WTC11 (cell line): ENCODE results near the gene SLIT3. TPM values are rescaled to one million over a fixed set of nuclear protein-coding genes. Genes with fewer than 3 reads are reported as not detected.

Experiments
- ATAC-seq: fragments of 200-7000 bp; cut with Tn5 transposase; 2 replicates; pipeline ENCODE4 v1.10.0; 2021; ENCODE audit warnings: mild to moderate bottlenecking, moderate library complexity
- CTCF ChIA-PET: fragments of 300-600 bp; sonication (Branson Sonifier 250); formaldehyde crosslinking; loops from one replicate; lab custom pipeline; 2021; ENCODE audit warnings: antibody characterized with exemption; lab: Charles Lee
- POLR2A ChIA-PET: fragments of 350-600 bp; sonication (Branson Sonifier 250); formaldehyde crosslinking; loops from one replicate; lab custom pipeline; 2021; ENCODE audit warnings: antibody characterized with exemption; lab: Charles Lee
- DNase-seq: peaks from one replicate; pipeline ENCODE4 v3.0.0; 2021; ENCODE audit warnings: low spot score
- H3K27ac Mint-ChIP-seq: 2 replicates; pipeline ENCODE4 v1.8.0; 2021; ENCODE audit warnings: mixed read lengths
- H3K27me3 Mint-ChIP-seq: 2 replicates; pipeline ENCODE4 v1.8.0; 2021; ENCODE audit warnings: low read depth, mild to moderate bottlenecking, moderate library complexity, mixed read lengths
- H3K36me3 Mint-ChIP-seq: 2 replicates; pipeline ENCODE4 v1.8.0; 2021; ENCODE audit warnings: mixed read lengths
- H3K4me1 Mint-ChIP-seq: 2 replicates; pipeline ENCODE4 v1.8.0; 2022; ENCODE audit warnings: mixed read lengths
- H3K4me3 Mint-ChIP-seq: 2 replicates; pipeline ENCODE4 v1.8.0; 2021; ENCODE audit warnings: mild to moderate bottlenecking, moderate library complexity, mixed read lengths
- H3K9me3 Mint-ChIP-seq: 2 replicates; pipeline ENCODE4 v1.8.0; 2021; ENCODE audit warnings: mixed read lengths
- ATF1 ChIP-seq: sonication (generic); formaldehyde crosslinking; IDR thresholded peaks from 2 replicates; pipeline ENCODE4 v1.8.1; 2023; ENCODE audit warnings: mild to moderate bottlenecking, moderate library complexity, missing genetic modification reagents
- ATF3 ChIP-seq: sonication (generic); formaldehyde crosslinking; conservative IDR thresholded peaks from 2 replicates; pipeline ENCODE4 v1.8.1; 2022; ENCODE audit warnings: mild to moderate bottlenecking, missing genetic modification reagents
- CREM ChIP-seq: sonication (generic); formaldehyde crosslinking; IDR thresholded peaks from 2 replicates; pipeline ENCODE4 v1.8.1; 2022; ENCODE audit warnings: mild to moderate bottlenecking, missing genetic modification reagents, moderate library complexity
- EMX1 ChIP-seq: fragments of 250-450 bp; sonication (Bioruptor Pico); IDR thresholded peaks from 2 replicates; pipeline ENCODE4 v1.8.0; 2021; ENCODE audit warnings: mild to moderate bottlenecking
- FOXK1 ChIP-seq: sonication (generic); formaldehyde crosslinking; IDR thresholded peaks from 2 replicates; pipeline ENCODE4 v1.8.0; 2022; ENCODE audit warnings: mild to moderate bottlenecking, moderate library complexity, missing genetic modification reagents
- FOXP4 ChIP-seq: sonication (generic); formaldehyde crosslinking; IDR thresholded peaks from 2 replicates; pipeline ENCODE4 v1.8.0; 2022; ENCODE audit warnings: mild to moderate bottlenecking, missing genetic modification reagents
- IRF2 ChIP-seq: sonication (generic); formaldehyde crosslinking; IDR thresholded peaks from 2 replicates; pipeline ENCODE4 v1.8.0; 2022; ENCODE audit warnings: low read depth, missing genetic modification reagents, borderline replicate concordance
- KAT7 ChIP-seq: sonication (generic); formaldehyde crosslinking; IDR thresholded peaks from 2 replicates; pipeline ENCODE4 v1.8.1; 2023; ENCODE audit warnings: missing genetic modification reagents, mild to moderate bottlenecking, borderline replicate concordance
- MAX ChIP-seq: sonication (generic); formaldehyde crosslinking; IDR thresholded peaks from 2 replicates; pipeline ENCODE4 v1.8.0; 2022; ENCODE audit warnings: mild to moderate bottlenecking, missing genetic modification reagents
- NR1H2 ChIP-seq: sonication (generic); formaldehyde crosslinking; IDR thresholded peaks from 2 replicates; pipeline ENCODE4 v1.9.0; 2021; ENCODE audit warnings: mild to moderate bottlenecking, moderate library complexity, missing genetic modification reagents
- PRDM15 ChIP-seq: sonication (generic); formaldehyde crosslinking; IDR thresholded peaks from 2 replicates; pipeline ENCODE4 v1.8.0; 2022; ENCODE audit warnings: missing genetic modification reagents
- TCF7 ChIP-seq: sonication (generic); formaldehyde crosslinking; IDR thresholded peaks from 2 replicates; pipeline ENCODE4 v1.8.0; 2022; ENCODE audit warnings: mild to moderate bottlenecking, low read depth, missing genetic modification reagents, moderate library complexity
- TEAD4 ChIP-seq: sonication (generic); formaldehyde crosslinking; IDR thresholded peaks from 2 replicates; pipeline ENCODE4 v1.8.0; 2022; ENCODE audit warnings: mild to moderate bottlenecking, missing genetic modification reagents
- TP53 ChIP-seq: sonication (generic); formaldehyde crosslinking; IDR thresholded peaks from 2 replicates; pipeline ENCODE4 v1.8.1; 2023; ENCODE audit warnings: mild to moderate bottlenecking, missing genetic modification reagents
- USF1 ChIP-seq: sonication (generic); formaldehyde crosslinking; IDR thresholded peaks from 2 replicates; pipeline ENCODE4 v1.8.0; 2022; ENCODE audit warnings: mild to moderate bottlenecking, missing genetic modification reagents
- USF2 ChIP-seq: sonication (generic); formaldehyde crosslinking; IDR thresholded peaks from 2 replicates; pipeline ENCODE4 v1.8.1; 2023; ENCODE audit warnings: mild to moderate bottlenecking, missing genetic modification reagents, moderate library complexity
- ZNF281 ChIP-seq: sonication (generic); formaldehyde crosslinking; IDR thresholded peaks from 2 replicates; pipeline ENCODE4 v1.8.0; 2023; ENCODE audit warnings: mild to moderate bottlenecking, missing genetic modification reagents
- ZNF416 ChIP-seq: fragments of 250-450 bp; sonication (Bioruptor Pico); IDR thresholded peaks from 2 replicates; pipeline ENCODE4 v1.9.0; 2021; ENCODE audit warnings: mild to moderate bottlenecking, inconsistent platforms
- ZNF512 ChIP-seq: sonication (generic); formaldehyde crosslinking; IDR thresholded peaks from 2 replicates; pipeline ENCODE4 v1.8.1; 2022; ENCODE audit warnings: missing genetic modification reagents, borderline replicate concordance
- ZSCAN18 ChIP-seq: fragments of 250-450 bp; sonication (Bioruptor Pico); IDR thresholded peaks from 2 replicates; pipeline ENCODE4 v2.1.2; 2022; ENCODE audit warnings: mild to moderate bottlenecking, moderate library complexity
- total RNA-seq: library from RNA; stranded (reverse); gene quantifications from 3 replicates; pipeline ENCODE4 v1.2.3, GENCODE V29; 2021

Gene SLIT3
- total RNA-seq, 1 experiment from 2014 or later, result 1.9 TPM

- no peak for TF ChIP-seq PRDM15
- TF ChIP-seq TCF7 (CRISPR knock-in tag), result no peak
- TF ChIP-seq MAX (CRISPR knock-in tag), result no peak
Observed at GRCh38 chr5:169133531-169133930, 167.4 kb downstream of the SLIT3 start (continued).

- peaks cover 5% of the 10 kb centered on the region for H3K4me1 Mint-ChIP-seq
- no peaks in the 10 kb centered on the region for H3K36me3 Mint-ChIP-seq
- DNase-seq (no peak), ATAC-seq (no peak)
- POLR2A ChIA-PET, result no interaction called here
- H3K4me3 Mint-ChIP-seq, result no peak overlapping the region
- TF ChIP-seq ZNF512 (CRISPR knock-in tag) (no peak), USF1 (no peak), MAX (CRISPR knock-in tag) (no peak), IRF2 (no peak), FOXP4 (no peak), ZNF416 (CRISPR knock-in tag) (no peak), TP53 (CRISPR knock-in tag) (no peak), ATF3 (no peak), ZSCAN18 (CRISPR knock-in tag) (no peak), KAT7 (CRISPR knock-in tag) (no peak), FOXK1 (CRISPR knock-in tag) (no peak), EMX1 (CRISPR knock-in tag) (no peak), USF2 (no peak), ZNF281 (CRISPR knock-in tag) (no peak), TEAD4 (no peak), NR1H2 (no peak), CREM (CRISPR knock-in tag) (no peak), ATF1 (CRISPR knock-in tag) (no peak)
- H3K27ac Mint-ChIP-seq, result no peak overlapping the region
- H3K27me3 Mint-ChIP-seq, result no peaks in the 10 kb centered on the region
- no peaks in the 10 kb centered on the region for H3K9me3 Mint-ChIP-seq
- CTCF ChIA-PET, result no interaction called here
Observed at GRCh38 chr5:169132302-169132660, 168.7 kb downstream of the SLIT3 start.
